HG02588 (cell line): ENCODE results near the gene PDGFC.

ENCODE experiments used
- ATAC-seq: cut with Tn5 transposase; IDR thresholded peaks from one replicate; pipeline ENCODE4 v1.9.1; 2021; ENCODE audit warnings: mild to moderate bottlenecking, moderate library complexity; ENCODE audit not compliant: unreplicated experiment

PDGFC gene

DNA sequence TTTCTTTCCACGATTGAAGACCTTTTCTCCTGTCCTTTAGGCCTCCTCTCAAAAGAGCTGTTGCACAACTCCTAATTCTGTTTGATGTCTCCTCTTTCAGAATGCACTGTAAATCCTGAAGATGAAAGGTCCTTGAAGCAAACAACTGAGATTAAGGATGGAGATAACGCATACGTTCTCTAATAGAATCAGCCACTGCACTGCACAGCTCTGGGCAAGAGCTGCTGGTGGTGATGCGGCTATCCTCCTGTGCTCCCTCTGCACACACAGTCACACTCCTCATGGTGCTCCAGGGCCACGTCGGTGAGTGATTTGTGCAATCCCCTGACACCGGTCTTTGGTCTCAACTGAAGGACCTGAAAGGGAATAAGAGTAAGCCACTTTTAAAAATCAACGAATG, 208.7 kb downstream of the PDGFC start:
- no peak for ATAC-seq

DNA sequence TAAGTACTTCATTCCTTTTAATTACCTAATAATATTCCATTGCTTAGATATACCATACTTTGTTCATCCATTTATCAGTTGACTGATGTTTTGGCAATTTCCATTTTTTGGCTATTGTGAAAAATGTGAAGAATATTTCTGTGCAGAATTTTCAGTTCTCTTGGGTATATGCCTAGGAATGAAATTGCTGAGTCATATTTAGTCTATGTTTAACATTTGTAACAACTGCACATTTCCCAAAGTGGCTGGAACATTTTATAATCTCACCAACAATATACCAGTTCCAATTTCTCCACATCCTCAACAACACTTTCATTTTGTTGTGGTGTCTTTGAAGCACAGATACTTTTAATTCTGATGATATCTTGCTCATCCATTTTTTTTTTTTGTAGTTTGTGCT, 215.5 kb downstream of the PDGFC start:
- no peak for ATAC-seq

DNA sequence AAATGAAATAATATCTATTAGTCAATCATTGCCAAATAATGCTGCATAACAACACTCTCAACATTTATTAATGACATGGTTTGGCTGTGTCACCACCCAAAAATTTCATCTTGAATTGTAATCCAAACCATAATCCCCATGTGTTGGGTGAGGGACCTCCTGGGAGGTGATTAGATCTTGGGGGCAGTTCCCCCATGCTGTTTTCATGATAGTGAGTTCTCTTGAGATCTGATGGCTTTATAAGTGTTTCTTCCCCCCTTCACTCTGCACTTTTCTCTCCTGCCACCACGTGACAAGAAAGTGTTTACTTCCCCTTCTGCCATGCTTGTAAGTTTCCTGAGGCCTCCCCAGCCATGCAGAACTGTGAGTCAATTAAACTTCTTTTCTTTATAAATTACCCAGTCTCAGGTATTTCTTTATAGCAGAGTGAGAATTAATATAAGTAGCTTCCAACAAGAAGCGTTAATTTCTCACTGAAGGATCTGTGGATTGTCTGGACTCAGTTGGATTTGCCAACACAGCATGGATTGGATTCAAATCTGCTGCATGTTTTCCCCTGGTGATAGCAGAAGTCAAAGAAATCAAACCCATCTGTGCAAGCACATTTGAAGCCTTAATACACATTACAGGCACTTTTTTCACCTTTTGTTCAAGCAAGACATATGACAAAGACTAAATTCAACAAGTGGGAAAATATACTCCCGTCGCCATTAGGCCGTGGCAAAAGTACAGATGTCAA, 216.6 kb downstream of the PDGFC start:
- ATAC-seq, result no peak

DNA sequence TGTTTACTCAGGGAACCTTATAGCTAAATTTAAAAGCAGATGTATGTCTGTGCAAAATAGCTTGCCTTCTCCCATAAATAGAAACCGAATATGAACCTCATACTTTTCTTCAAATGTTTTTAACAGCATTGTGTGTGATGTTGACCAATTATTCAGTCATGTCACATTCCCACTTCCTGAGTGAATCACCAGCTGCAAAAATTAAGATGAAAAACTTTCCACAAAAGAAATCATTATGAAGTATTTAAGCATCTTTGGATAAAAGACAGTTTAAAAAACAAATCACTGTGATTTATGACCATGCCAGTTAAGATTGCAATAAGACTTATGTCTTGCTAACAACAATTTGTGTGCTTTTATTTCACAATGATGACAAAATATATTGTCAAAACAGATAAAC, 220.1 kb downstream of the PDGFC start:
- ATAC-seq, result no peak

DNA sequence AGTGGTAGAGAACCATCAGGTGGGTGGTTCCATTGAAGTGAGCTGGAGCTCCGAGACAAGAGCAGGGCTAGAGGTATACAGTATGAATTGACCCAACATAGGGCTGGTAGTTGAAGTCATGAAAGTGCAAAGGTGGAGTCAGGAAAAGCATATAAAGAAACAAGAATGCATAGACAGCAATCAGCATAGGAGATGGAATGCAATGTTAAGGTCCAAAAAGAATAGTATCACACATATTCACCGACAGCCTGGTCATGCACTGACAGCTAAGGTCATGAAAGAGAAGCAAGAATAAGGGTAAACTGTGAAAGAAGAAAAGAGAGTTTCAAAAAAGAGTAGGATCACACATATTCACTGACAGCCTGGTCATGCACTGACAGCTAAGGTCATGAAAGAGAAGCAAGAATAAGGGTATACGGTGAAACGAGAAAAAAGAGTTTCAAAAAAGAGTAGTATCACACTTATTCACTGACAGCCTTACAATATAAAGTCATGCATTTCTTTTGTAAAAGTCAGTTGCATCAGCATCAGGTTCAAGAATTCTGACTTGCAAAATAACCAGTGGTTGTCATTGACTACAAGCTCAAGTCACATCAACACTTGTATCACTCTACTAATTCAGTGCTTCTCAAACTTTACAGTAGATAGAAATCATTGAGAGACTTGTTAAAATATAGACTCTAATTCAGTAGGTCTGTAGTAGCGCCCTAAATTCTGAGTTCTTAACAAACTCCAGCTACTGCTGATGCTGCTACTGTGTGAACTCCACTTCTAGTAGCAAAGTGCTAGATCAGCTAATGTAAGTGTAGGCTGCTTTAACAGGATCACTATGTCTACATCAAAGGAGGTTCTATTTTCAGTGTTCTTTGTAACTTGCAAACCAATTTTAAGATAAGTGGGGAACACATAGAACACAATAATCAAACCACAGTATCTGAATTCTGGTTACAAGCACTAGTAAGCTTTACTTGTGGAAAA, 221.9 kb downstream of the PDGFC start:
- ATAC-seq, result no peak

DNA sequence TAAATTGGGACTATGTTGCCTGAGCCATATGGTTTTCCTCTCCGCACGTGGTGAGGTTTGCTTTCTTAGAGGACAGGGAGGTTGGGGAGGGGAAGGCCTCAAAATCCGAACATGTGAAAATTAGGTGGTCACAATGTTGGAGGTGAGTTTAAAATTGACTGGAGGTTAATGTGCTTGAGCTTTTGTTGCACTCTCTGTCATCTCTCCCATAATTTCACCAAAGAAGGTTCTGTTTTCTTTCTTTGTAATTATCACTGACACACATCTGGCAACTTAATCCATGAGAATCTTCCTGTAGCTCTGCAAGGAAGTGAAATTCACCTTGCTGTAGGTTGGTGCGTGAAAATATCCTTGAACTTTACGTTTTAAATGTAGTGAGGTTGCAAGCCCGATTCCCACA, 225.5 kb downstream of the PDGFC start:
- ATAC-seq, result no peak

DNA sequence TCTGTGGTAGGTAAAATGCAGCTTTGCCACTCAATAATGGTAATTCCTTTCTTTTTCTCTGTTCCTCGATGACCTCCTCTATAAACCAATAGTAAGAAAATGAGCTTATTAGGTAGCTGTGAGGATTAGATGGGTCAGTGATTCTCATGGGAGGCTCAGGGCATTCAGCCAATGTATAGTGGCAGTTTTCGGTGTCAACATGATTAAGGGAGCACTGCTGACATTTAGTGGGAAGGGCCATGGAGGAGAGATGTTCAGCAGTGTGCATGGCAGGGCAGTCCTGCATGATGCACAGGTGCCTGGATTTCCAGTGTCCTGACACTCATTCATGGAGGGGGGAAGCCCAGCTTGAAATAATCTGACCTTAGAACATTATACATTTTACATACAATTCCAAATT, 232.8 kb downstream of the PDGFC start:
- no peak for ATAC-seq

DNA sequence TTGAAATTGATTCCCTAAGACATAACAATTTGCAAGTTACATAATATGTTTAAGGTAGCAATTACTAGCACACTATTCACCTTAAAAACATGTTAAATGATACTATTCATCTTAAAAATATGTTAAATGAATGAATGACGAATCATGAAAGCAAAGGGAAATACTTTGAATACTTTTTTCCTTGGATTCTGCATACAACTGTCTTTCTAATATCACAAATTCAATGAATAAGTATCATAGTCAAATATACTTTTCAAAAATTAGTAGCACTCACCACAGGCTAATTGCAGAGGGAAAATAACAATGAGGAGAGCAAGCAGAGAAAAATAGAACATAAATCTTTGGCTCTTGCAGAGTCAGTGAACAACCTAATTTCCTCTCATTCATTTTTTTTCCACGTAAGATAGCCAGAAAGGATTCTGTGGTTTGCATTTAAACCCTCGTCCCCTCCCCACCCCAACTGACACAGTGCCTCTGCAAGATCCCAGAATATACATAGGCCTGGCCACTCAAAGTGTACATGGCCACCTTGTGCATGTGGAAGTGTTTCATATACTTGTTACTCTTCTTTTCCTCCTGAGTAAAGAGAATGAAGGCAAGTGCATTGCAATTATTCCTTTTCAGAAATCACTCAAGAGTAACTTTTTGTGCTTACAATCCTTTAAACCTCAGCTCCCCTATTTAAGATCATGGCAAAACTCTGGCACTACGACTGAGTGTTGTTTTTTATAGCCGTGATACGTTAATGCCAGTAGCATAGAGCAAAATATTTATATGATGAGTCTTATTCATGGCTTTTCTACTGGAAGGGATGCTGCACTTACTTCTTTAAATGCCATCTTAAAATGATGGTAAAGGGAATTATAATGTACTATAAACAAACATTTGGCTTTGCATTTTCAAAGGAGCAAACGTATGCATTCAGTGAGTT, 236.4 kb downstream of the PDGFC start:
- ATAC-seq, result no peak

DNA sequence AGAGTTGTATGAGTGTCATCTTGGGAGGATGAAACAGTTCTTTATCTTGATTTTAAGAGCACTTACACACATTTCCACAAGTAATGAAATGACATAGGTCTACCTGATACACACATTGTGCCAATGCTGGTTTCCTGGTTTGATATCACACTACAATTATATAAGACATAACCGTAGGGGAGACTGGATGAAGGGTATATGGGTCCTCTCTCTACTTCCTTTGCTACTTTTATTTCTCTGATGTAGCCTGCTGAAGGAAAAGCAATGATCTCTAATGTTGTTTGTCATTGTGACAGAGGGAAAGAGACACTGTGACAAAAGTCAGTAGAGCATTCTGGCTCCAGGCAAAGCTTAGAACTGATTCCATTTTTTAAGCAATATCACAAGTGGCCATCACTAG, 238.0 kb downstream of the PDGFC start:
- no peak for ATAC-seq

DNA sequence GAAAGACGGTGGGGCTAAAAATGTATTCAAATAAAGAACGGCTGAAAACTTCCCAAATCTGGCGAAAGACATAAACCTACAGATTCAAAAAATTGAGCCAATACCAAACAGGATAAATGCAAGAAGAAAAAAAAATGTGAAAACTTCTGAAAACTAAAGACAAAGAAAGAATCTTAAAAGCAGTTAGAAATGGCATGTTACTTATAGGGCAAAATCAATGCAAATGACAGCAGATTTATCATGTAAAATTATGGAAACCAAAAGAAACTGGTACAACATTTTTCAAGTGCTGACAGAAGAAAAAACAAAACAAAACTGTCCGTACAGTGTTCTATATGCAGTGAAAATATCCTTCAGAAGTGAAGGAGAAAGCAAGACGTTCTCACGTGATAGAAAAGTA, 239.0 kb downstream of the PDGFC start:
- ATAC-seq, result no peak

DNA sequence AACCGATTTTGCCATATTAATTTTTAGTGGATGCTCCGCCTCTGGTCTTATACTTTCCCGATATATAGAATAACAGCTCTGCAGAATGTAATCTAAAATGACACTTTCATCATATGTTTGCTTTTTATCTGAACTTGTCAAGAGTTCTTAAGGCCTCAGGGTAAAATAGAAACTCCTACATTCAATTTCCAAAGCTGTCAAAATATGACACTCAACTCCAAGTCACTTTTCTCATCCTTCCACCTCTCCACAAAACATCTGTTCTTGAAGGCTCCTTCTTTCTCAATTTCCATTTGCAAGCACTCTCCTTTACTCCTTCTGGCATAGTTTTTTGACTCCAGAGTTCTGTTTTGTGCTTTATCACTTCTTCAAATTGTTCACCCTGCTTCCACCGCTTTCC, 242.2 kb downstream of the PDGFC start:
- no peak for ATAC-seq

DNA sequence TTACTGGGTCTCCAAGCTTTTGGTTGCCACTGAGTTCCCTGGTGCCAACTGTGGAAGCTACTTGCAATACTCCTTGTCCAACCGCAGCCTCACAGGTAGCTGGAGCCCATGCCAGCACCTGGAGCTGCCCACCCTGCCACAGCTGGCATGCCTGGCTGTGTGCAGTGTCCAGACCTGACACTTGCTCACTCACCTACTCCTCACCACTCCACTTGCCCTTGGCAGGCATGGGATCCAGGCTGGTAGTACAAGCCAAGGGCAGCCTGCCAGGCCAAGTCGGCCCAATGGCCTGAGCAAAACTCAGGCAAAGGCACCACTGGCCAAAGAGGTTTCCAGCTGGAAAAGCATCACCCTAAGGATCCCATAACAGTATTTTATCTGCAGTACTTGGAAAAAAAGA, 246.3 kb downstream of the PDGFC start:
- no peak for ATAC-seq

DNA sequence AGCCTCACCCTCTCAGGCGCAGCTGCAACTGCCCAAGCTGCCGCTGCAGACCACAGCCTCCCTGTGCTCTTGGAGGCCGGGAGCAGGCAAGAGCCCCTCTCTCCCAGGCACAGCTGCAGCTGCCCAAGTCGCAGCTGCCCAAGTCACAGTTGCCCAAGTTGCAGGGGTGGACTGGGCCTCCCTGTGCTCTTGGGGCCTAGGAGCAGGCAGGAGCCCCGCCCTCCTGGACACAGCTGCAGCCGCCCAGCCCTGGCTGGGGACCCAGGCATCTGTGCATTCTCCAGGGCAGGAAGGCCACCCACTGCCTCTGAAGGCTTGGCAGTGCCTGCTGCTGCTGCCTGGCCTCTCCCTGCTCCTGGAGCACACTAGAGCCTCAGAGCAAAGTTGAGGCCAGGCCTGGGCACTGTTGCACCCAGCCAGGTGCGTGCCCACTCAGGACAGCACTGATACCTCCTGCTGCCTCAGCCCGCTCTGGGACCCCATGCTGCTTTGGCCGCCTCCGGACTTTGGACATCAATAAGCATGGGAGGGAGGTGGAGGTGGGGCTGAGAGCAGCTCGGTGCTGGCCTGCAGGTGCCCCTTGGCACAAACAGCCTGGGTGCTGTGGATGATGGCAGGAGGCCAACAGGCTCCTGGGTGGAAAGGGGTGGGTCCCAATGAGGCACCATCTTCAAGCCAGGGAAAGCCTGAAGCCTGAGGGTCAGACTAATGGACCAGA, 247.5 kb downstream of the PDGFC start:
- no peak for ATAC-seq

DNA sequence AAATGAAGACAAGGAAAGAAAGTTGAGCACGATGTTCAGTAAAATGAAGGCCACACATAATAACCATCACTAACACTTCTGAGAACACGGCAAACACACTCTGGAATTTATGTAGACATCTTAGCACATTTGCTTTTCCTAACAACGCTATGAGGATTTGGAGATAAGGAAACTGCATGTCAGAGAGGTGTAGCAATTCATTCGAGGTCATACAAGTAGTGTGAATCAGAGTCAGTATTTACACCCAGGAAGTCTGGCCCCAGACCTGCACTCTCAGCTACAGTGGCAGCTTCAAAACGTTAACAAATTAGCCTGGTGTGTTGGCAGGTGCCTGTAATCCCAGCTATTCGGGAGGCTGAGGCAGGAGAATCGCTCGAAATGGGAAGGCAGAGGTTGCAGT, 253.4 kb downstream of the PDGFC start:
- ATAC-seq, result no peak

DNA sequence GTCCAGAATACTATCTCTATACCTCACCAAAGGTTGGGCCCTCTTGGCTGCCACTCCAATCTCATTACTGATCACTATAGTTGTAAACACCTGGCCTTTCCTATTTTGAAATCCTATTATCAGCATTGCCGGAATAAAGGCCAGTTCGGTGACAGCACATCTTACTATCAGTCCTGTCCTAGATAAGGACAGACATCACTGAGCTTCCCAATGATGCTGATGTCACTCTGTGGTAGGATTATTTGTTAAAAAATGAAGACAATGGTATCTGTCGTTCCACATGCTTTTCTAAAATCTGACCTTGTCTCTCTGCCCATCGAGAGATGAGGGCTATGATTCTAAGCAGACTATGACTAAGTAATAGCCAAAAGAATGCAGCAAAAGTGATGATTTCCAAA, 260.4 kb downstream of the PDGFC start:
- ATAC-seq, result no peak
